ENCODE measurements around the gene LRRC7.

GRCh38 chr1:70038025-70038424, 470.3 kb downstream of the LRRC7 start:
- TF ChIP-seq, protein P1, sequence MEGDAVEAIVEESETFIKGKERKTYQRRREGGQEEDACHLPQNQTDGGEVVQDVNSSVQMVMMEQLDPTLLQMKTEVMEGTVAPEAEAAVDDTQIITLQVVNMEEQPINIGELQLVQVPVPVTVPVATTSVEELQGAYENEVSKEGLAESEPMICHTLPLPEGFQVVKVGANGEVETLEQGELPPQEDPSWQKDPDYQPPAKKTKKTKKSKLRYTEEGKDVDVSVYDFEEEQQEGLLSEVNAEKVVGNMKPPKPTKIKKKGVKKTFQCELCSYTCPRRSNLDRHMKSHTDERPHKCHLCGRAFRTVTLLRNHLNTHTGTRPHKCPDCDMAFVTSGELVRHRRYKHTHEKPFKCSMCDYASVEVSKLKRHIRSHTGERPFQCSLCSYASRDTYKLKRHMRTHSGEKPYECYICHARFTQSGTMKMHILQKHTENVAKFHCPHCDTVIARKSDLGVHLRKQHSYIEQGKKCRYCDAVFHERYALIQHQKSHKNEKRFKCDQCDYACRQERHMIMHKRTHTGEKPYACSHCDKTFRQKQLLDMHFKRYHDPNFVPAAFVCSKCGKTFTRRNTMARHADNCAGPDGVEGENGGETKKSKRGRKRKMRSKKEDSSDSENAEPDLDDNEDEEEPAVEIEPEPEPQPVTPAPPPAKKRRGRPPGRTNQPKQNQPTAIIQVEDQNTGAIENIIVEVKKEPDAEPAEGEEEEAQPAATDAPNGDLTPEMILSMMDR (IDR thresholded peaks at IDR 0.05): no peak
- TF ChIP-seq POLR2A (IDR thresholded peaks at IDR 0.05): no peak
